Right renal pelvis (tissue), 4 donors: ENCODE results near the gene ANKRD39. TPM values are rescaled to one million over a fixed set of nuclear protein-coding genes. Genes with fewer than 3 reads are reported as not detected.

Experiments used
- DNase-seq, 4 donors: peaks; one replicate each; pipeline ENCODE4 v3.0.0-alpha.2; 2013; ENCODE audit warnings: low read depth in 4 of 4, low spot score in 3 of 4, missing footprints in 1 of 4
- polyA plus RNA-seq, 4 donors: library from polyadenylated mRNA; unstranded; fragments of 120-200 nt; gene quantifications; one replicate each; pipeline ENCODE4 v1.2.1, GENCODE V29; 2013; ENCODE audit not compliant: insufficient read length in 4 of 4

Gene ANKRD39
- polyA plus RNA-seq, 4 donors = 7.5 to 10.4 (median 8.4) TPM

DNA sequence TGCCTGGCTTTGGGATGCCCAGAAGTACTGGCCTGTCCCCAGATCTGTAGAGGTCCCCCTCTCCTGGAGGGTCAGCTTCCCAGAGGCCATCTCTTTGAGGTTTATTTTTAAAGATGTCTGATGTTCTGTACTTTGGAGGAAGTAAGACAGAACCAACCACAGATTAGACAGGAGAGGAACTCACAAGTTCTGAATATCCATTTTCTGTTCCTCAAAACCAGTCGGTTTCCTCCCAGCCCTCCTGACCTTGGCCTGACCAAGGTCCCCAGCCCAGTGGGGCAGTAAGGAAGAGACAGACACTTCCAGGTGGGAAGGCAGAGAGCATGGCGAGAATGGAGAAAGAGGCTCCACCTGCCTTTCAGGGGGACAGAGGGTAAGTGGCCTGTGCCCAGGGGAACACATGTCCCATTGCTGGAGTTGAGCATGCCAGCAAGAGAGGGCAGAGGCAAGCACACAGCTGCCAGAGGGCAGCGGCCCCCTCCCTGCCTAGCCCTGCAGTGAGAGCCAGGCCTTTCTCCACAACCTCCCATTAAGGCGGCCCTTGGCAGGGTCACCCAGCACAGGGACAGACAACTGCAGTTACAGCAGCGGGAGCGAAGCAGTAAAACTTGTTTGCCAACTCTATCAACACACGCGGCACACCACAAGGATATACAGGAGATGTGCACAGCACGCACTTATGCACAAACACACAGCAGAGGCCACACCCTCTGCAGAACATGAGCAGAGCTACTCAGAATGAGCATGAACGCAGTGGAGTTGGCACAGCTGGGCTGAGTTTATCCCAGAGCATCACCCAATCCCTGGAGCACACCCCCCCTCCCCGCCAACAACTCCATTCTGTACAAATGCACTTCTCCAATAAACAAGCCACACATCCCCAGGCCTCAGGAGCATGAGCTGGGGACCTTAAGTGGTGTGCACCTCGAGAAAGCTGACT, 30.5 kb upstream of the ANKRD39 start:
- no peak for DNase-seq

GRCh38 chr2:96887493-96888012, 29.7 kb upstream of the ANKRD39 start:
- no peak for DNase-seq

DNA sequence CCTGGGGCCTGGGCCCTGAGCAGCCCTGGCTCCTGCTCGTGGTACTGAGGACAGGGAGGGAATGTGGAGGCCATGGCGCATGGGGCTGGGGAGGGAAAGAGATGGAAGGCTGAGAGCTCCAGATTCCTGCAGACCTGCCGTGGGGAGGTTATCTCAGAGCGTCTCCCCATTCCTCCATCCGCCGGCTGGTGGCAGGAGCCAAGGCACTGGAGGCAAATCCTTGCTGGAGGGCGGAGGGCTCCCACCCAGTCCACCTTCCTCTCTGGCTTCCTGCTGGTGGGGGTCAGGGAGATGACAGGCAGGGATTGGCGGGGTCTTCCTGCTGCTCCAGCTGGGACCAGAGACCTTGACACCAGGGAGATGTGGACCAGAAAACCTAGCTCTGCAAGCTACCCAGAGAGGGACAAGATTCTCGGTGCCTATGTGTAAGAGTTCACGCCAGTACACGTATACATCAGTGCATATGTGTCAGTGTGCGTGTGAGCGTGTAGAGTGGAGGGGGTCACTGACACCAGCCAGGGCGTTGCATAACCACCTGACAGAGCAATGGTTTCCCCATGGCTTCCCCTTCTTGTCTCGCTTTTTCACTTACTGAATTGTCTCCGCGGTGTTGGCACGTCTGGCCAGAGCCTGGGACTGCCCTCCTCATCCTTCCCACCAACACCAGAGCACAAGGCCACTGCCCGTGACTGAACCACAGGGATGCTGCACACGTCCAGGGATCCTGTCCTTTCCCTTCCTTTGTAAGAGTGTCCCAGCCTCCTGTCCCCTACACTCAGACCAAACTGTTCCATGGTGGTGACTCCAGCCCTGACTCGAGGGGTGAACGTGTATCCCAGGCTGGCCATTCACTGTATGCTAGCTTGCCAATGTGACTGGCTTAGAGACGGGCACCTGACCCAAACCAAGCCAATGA, 27.9 kb upstream of the ANKRD39 start:
- DNase-seq = no peak

GRCh38 chr2:96884299-96885094, 26.7 kb upstream of the ANKRD39 start:
- no peak for DNase-seq

GRCh38 chr2:96883306-96883705, 25.5 kb upstream of the ANKRD39 start:
- DNase-seq = no peak

DNA sequence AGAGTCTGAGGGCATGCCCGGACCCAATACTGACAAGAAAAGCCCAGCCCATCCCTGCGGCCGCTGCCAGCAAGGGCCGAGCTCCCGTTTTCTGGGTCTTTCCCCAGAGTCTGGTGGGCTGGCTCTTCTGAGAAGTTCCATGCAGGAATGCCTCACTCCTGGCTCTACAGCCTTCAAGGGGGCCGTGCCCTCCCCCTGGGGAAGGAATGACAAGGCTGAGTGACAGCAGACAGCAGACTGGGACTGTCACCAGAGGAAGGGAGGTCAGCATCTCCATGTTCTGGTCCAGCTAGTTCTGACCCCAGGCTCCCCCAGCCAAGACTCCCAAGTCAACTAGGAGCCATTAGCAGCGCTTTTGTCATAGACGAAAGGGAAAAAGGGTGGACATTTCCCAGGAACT, 25.1 kb upstream of the ANKRD39 start:
- no peak for DNase-seq

DNA sequence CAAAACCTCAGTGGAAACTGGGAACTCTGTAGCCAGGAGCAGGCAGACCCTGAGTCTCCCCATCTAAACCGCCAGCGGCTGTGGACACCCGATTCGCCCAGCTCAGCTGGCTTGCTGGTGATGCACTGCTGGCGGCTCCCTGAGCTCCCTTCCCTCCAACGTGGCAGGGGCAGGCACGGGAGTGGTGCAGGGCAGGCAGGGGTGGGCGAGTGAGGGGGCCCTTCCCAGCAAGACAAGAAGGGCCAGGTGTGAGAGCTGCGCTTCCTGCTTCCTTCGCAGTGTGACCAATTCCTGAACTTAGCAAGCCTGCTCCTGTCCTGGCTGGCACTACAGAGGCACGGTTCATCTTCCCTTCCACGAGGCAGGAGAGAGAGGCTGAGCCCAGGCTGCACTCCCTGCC, 24.4 kb upstream of the ANKRD39 start:
- no peak for DNase-seq

DNA sequence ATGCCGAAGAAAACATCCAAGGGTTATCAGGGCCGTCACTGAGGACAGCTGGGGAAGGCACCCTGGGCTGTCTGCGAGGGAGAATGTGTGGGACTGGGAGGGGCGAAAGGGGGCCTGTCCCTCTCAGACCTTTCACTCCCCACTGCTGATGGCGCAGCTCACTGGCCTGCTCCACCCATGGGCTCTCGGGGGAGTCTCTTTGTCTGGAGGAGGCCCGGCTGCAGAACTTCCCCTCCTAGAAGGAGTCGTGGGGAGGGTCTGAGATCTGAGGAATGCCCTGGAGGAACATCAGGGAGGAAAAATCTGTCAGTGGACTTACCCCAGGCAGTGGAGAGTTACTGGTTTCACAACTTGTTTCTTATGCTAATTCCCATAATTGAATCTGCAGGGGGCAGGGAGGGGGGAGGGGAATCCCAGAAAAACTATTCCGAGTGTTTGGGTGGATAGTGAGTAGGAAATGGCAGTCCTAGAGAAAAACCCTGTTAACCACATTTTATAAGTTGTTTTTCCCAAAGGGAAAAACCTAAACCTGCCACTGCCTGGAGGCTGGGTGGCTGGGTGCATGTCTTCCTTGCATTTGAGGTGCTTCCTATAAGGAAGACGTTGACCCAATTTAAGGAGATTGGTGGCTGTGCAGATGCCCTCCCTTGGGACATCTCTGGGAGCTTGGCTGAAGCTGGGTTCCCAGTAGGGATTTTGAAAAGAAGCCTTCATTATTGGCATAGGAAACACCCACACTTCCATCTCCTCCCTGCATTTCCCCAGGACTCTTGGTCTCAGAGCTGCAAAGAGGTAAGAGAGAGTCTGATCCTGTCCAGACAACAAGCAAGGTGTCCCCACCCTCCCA, 23.8 kb upstream of the ANKRD39 start:
- no peak for DNase-seq

- no peak for DNase-seq
These were observed 23.1 kb upstream of the ANKRD39 start for GRCh38 chr2:96880891-96881273.

DNA sequence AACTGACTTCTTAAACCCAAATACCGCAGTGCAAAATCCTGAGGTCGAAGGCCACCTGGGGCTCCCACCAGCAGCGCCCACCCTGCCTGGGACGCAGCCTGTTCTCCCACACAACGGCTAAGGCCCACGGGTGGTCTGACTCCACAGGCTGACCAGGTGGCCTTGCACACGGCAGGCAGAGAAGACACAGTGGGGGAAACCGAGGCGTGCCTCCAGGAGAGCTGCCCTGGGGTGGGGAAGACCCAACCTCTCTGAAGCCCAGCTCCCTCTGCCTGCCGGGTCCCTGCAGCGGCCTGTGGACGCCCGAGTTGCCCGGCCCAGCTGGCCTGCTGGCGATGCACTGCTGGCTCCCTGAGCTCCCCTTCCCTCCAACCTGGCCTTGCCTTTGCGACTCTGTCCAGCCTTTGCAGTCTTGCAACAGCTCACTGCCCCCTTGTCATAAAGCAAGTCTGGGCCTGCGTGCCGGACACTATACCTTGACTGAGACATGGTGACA, 21.8 kb upstream of the ANKRD39 start:
- DNase-seq = no peak

- no peak for DNase-seq
These were observed 21.2 kb upstream of the ANKRD39 start for GRCh38 chr2:96878796-96879544.

GRCh38 chr2:96878171-96878570, 20.4 kb upstream of the ANKRD39 start:
- no peak for DNase-seq

GRCh38 chr2:96877631-96878092, 19.8 kb upstream of the ANKRD39 start:
- DNase-seq = no peak

DNA sequence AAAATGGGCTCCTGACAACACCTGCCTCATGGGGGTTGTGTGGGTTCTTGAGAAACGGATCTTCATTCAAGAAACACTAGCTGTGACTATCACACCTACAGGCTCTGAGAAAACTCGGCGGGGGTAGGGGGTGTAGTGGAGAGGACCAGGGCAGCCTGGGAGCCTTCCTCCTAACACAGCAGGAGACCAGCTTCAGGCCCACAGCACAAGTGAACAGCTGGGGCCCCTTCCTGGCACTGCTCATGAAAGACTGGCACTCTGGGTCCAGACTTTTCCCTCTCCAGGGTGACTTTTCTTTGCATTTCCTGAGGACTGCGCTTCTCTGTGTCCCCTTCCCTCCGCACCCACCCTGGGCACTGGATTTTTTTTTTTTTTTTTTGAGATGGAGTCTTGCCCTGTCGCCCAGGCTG, 19.2 kb upstream of the ANKRD39 start:
- DNase-seq = no peak

DNA sequence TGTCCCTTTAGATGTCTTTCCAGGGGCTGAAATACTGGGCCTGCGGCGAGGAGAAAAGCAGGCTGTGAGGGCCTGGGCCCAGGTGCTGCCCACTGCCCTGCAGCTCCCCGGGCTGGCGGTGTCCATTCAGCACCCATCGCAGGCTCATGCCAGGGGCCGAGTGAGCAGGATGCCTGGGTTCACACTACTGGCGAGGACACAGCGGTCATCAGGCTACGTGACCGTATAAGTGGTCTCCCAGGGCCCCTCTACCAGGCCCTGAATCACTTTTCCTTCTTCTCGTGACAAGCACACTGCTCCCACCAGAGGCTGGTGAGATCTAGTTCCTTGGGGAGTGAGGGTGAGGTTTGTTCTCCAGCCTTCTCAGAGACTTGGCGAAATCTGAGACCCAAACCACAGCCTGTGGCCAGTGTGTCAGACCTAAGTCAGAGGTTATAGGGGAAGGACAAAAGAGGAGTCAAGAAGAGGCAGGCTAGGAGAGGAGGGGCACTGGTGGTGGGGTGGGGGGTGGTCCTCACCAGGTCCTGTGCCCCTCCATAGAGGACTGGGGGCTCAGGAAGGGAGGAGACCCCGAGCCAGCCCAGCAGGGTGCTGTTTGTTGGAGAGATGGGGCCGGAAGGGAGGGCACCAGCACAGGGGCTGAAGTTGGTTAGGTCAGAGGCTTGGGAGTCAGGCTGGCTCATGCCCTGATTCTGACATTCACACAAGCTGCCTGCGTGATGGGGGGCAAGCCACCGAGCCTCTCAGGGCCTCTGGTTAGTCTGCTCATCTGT, 18.6 kb upstream of the ANKRD39 start:
- DNase-seq = no peak

- no peak for DNase-seq
These were observed 17.9 kb upstream of the ANKRD39 start for GRCh38 chr2:96875498-96876268.
